Breast epithelium (tissue), 4 donors: ENCODE results near the gene CISTR. TPM values are rescaled to one million over a fixed set of nuclear protein-coding genes. Genes with fewer than 3 reads are reported as not detected.

Experiments used
- DNase-seq, 2 donors: peaks; one replicate each; pipeline ENCODE4 v3.0.0-alpha.2; 2019; ENCODE audit warnings: low spot score in 2 of 2
- H3K27ac ChIP-seq, 2 donors: fragments of 200-600 bp; sonication (generic) in 1 of 2; one replicate each; pipeline ENCODE4 v1.5.1; 2016 to 2019; ENCODE audit warnings: mild to moderate bottlenecking in 1 of 2
- H3K27me3 ChIP-seq, 2 donors: fragments of 200-600 bp; sonication (generic) in 1 of 2; one replicate each; pipeline versions ENCODE4 v1.5.1 to v1.6.0; 2017 to 2019; ENCODE audit warnings: control low read depth in 1 of 2, mild to moderate bottlenecking in 1 of 2
- H3K36me3 ChIP-seq: fragments of 200-600 bp; one replicate; pipeline ENCODE4 v1.5.1; 2019
- H3K4me1 ChIP-seq, 2 donors: fragments of 200-600 bp; sonication (generic); one replicate each; pipeline ENCODE4 v1.5.1; 2016 to 2019; ENCODE audit warnings: control low read depth in 1 of 2
- H3K4me3 ChIP-seq, 3 donors: fragments of 200-600 bp; sonication (generic); 1 replicate in 2 of 3; 2 replicates in 1 of 3; pipeline ENCODE4 v1.5.1; 2016 to 2019; ENCODE audit warnings: mild to moderate bottlenecking in 3 of 3, moderate library complexity in 2 of 3
- H3K9me3 ChIP-seq, 2 donors: fragments of 200-600 bp; sonication (generic) in 1 of 2; one replicate each; pipeline ENCODE4 v1.5.1; 2016 to 2019; ENCODE audit warnings: control low read depth in 1 of 2
- POLR2A ChIP-seq: fragments of 450-650 bp; IDR thresholded peaks from one replicate; pipeline ENCODE4 v1.6.1; 2016; ENCODE audit warnings: antibody characterized with exemption, mild to moderate bottlenecking, moderate library complexity
- POLR2AphosphoS5 ChIP-seq, 3 donors: sonication (generic); formaldehyde crosslinking; IDR thresholded peaks; one replicate each; pipeline ENCODE4 v1.6.1; 2017; ENCODE audit warnings: antibody characterized with exemption in 3 of 3
- intact Hi-C: fragments of 100-400 bp; cut with DNase I; formaldehyde crosslinking; loops from one replicate; pipeline ENCODE4 v1.15.1; 2023; ENCODE audit warnings: low total_unique reads
- total RNA-seq, 3 donors: library from RNA; depleted of rRNA; stranded (reverse); fragments of >200 nt; gene quantifications; one replicate each; pipeline ENCODE4 v1.1.0, GENCODE V29; 2016
- TF ChIP-seq, protein P1 (sequence below), 3 donors: fragments of 450-650 bp; IDR thresholded peaks; one replicate each; pipeline ENCODE4 v1.5.1; 2016 to 2017; ENCODE audit warnings: antibody characterized with exemption in 3 of 3, mild to moderate bottlenecking in 3 of 3, moderate library complexity in 3 of 3

The CISTR gene
- total RNA-seq, 3 donors from 2014 or later: not detected

DNA sequence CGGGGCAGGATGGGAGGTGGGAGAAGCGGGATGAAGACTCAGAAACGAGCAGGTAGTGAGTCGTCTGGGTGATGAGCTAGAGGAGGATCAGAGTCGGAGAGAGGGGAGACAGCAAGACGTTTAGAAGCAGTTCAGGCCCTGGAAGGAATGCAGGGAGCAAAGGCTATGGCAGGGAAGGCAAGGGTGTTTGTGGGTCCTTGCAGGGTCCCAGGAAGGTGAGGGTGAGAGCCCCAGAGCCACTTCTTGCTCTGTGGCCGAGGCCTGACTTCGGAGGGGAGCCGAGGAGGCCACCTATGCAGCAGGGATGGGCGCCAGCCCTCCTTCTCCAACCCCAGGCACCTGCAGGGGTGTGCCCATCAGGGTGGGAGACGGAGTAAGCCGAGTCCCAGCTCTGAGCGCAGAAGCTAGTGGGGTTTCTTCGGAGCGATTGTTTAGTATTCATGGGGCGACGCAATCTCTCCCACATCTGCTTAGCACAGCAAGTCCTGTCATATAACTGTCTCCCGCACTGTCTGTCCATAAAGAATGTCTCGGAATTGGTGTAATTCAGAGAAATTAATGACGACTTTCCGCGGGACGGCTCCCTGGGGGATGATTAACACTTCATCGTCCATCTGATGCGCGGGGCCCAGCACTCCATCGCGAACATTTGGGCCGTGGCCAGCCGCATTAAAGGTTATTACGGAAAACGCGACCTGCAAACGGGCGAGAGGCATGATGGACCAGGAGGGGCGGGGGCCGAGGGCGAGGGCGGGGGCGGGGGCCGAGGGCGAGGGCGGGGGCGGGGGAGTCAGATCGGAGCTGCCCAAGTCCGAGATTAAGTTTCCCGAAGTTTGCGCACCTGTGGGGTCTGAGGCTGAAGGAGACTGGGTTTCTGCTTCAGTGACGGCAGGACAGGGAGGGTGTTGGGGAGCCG, 12.3 kb downstream of the CISTR start:
- no peak for DNase-seq
- TF ChIP-seq POLR2AphosphoS5 (IDR thresholded peaks at IDR 0.05): no peak
- no peak for TF ChIP-seq POLR2A
- TF ChIP-seq, protein P1, sequence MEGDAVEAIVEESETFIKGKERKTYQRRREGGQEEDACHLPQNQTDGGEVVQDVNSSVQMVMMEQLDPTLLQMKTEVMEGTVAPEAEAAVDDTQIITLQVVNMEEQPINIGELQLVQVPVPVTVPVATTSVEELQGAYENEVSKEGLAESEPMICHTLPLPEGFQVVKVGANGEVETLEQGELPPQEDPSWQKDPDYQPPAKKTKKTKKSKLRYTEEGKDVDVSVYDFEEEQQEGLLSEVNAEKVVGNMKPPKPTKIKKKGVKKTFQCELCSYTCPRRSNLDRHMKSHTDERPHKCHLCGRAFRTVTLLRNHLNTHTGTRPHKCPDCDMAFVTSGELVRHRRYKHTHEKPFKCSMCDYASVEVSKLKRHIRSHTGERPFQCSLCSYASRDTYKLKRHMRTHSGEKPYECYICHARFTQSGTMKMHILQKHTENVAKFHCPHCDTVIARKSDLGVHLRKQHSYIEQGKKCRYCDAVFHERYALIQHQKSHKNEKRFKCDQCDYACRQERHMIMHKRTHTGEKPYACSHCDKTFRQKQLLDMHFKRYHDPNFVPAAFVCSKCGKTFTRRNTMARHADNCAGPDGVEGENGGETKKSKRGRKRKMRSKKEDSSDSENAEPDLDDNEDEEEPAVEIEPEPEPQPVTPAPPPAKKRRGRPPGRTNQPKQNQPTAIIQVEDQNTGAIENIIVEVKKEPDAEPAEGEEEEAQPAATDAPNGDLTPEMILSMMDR (IDR thresholded peaks at IDR 0.05): no peak
- Histone ChIP-seq H3K9me3 (no peaks in the 10 kb centered on the region), H3K36me3 (no peaks in the 10 kb centered on the region), H3K27ac (no peak overlapping the region), H3K4me1 (peaks cover 0 to 8% of the 10 kb centered on the region in 2 donors), H3K4me3 (peak overlapping the region in 2 of 3 donors; percentile 28 to 57), H3K27me3 (peaks cover 0 to 43% of the 10 kb centered on the region in 2 donors)
- intact Hi-C loops: no loop called here

DNA sequence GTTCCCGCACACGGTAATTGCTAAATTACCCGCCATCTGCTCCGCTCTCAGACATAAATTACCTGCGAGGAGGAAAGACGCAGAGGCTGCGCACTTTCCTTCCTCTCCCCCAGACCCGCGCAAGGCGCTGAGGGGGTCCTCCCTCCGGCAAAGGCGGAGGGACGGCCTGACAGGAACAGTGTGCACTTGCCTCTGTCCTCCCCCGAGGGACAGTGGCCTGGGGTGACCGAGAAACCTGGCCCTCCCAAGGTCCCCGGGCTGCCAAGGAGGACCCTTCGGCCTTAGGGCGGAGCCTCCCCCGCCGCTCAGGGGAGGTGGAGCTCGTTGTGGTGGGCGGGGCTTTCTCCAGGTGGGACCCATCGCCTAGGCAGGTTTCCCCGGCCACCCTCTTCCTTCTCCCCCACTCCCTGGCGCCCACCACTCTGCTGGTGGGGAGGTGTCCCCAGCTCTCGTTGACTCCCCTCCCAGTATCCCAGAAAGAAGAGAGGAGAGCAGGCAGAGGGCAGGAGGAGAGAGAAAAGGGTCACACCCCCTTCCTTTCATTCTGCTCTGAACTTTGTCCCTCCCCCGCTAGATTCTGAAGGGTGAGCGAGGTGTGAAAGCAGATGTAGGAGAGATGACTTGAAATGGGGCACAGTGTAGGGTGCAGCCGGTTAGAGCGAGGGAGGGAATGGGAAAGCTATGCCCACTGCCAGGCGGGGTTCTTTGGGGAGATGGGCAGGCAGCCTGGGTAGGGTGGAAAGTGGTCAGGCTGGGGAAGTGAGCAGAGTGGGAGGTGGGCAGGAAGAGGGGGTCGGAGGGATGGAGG, 13.2 kb downstream of the CISTR start:
- no peak overlapping the region for H3K27ac ChIP-seq
- peak overlapping the region in 2 of 3 donors; percentile 12 to 44 for H3K4me3 ChIP-seq
- H3K9me3 ChIP-seq: no peaks in the 10 kb centered on the region
- TF ChIP-seq POLR2A (no peak), POLR2AphosphoS5 (IDR thresholded peaks at IDR 0.05) (no peak)
- TF ChIP-seq, protein P1 (IDR thresholded peaks at IDR 0.05): no peak
- peaks cover 0 to 8% of the 10 kb centered on the region in 2 donors for H3K4me1 ChIP-seq
- DNase-seq: no peak
- no peaks in the 10 kb centered on the region for H3K36me3 ChIP-seq
- H3K27me3 ChIP-seq: peaks cover 0 to 43% of the 10 kb centered on the region in 2 donors
- intact Hi-C loops: no loop called here

DNA sequence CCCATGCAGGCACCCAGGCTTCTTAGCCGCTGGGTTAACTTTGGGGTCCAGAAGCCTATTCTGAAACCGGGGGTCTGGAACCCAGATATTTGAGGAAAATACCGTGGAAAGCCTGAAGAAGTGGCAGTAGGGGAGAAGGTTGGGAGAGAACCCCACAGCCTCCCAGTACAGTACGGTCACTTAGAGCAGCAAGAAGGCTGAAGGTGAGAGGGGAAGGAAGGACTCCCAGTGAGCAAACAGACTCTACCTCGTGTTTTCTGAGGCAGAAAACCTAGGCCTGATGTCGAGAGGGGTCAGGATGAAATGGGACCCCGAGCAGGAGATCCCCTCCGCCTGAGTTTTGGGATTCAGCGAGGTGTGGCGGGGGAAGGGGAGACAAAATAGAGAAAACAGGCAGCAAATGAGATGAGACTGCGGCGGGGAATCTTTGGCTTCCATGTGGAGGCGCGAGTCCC, 13.8 kb downstream of the CISTR start:
- no peaks in the 10 kb centered on the region for H3K36me3 ChIP-seq
- peaks cover 0 to 39% of the 10 kb centered on the region in 2 donors for H3K27me3 ChIP-seq
- TF ChIP-seq POLR2A: no peak
- TF ChIP-seq POLR2AphosphoS5 (IDR thresholded peaks at IDR 0.05): no peak
- TF ChIP-seq, protein P1 (IDR thresholded peaks at IDR 0.05): no peak
- H3K4me3 ChIP-seq: peak overlapping the region in 2 of 3 donors; percentile 12 to 44
- H3K27ac ChIP-seq: no peak overlapping the region
- intact Hi-C loops: no loop called here
- peaks cover 0 to 8% of the 10 kb centered on the region in 2 donors for H3K4me1 ChIP-seq
- DNase-seq: no peak
- no peaks in the 10 kb centered on the region for H3K9me3 ChIP-seq

DNA sequence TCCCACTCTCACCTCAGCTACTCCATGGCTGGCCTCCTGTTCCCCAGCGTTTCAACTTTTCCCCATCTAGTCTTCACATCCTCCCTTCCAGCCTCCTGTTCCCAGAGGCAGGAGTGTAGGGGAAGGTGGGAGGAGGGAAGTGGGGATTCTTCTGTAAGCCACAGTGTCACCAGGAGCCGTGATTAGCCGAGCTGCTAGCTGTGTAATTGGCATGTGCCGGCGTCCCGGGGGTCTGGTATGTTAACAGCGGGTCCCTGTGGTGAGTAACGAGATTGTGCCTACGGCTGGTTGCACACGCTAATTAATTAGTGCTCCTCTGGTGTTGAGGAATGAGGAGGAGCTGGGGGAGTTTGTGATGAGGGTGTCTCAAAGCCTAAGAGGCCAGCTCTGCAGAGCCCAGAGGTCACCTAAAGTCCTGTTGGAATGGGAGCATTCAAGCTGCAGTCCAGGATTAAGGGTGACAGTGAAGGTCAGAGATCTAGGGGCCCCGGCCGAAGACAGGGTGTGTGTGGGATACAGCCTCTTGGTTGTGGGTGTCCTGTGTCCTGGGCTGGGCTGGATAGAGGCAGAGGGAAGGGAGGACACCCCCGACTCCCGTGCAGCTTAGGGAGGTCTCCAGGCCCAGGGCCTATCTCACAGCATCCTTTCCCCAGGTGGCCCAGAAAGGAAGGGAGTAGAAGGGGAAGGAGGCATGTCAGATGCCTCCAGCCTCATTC, 14.5 kb downstream of the CISTR start:
- Histone ChIP-seq H3K36me3 (no peaks in the 10 kb centered on the region), H3K4me1 (peaks cover 0 to 8% of the 10 kb centered on the region in 2 donors), H3K4me3 (no peak overlapping the region), H3K9me3 (no peaks in the 10 kb centered on the region), H3K27ac (no peak overlapping the region), H3K27me3 (peaks cover 0 to 32% of the 10 kb centered on the region in 2 donors)
- intact Hi-C loops: no loop called here
- DNase-seq: no peak
- TF ChIP-seq POLR2A: no peak
- TF ChIP-seq, protein P1 (IDR thresholded peaks at IDR 0.05): no peak
- no peak for TF ChIP-seq POLR2AphosphoS5 (IDR thresholded peaks at IDR 0.05)
